NCI-H2107 (cell line): ENCODE results near the gene GLUL.
"Not testable (repeated sequence)": the region's sequence is repeated elsewhere in the genome, so short reads cannot be mapped to it uniquely, and the experiment has no call there.

Experiments used
- DNase-seq: peaks from one replicate; lab custom pipeline; 2025; lab: John Stamatoyannopoulos, UW

GLUL gene

DNA sequence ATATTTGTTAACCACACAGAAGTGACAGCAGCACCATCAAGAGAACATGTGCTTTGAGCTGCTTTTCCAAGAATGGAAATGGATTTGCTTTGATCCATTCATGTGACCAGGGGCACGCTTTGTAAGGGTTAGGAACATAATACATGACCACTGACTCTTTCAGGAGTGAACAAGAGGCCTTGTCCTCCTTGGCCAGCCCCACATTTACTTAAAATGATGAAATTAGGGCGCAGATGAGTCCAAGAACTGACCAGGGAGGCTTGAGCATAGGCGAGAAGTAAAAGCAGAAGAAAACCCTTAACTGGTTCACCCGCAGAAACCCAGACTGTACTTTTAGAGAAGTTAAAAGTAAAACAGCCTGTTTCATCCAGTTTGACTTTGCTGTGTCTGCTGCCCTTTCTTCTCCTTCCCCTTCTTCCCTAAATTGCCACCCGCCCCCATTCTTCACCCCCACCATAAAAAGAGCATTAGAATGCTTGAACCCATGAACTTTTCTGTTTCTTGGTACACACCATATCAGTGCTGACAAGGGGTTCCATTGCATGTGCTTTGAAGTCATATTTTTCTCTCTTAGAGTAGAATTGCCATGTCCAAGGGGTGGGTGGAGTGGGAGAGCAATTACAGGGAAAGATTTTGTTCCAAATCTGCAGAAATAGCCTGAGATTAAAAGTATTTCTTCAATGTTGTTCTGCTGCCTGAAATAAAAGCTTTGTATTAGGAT lies 2.6 kb upstream of the GLUL start:
- DNase-seq: no peak

DNA sequence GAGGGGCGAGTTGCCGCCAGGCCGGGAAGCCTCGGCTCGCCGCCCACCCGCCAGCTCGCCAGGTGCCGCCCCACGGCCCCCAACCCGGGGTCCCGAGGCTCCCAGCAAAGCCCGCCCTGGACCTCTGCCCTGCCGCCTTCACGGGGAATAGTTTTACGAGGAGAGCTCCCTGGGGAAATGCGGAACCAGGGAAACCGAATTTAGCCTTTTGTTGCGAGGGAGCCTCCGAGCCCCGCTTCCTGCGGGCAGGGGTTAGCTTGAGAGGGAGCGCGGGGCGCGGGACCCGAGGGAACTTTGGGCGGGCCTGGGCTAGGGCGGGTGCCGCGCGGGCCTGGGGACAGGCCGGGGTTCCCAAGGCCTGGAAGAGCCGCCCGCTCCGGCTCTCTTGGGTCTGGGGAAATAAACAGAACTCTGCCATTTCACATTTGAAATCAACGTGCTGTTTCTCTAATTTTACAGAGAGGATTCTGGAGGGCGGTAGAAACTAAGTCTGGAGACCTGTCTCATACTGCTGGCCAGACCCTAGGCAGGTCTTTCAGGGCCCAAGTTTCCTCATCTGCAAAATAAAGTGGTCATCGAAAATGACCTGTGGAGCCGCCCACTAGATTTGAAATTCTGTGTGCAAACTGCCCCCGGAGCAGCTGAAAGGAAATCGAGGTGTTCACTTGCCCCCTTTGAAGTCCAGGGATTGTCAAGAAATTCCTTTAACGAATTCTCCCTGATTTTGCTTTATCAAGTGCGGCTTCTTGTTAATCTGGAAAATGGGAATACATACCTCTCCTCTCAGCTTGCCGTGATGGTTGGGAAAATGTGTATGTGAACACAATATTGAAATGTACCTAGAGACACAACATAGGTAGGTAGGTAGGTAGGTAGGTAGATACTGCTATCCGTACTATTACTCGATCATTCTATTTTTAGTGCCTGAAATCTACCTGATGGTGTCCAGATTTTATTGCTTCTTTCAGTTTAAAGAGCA lies 749 bp upstream of the GLUL start:
- DNase-seq: peak; percentile 70

DNA sequence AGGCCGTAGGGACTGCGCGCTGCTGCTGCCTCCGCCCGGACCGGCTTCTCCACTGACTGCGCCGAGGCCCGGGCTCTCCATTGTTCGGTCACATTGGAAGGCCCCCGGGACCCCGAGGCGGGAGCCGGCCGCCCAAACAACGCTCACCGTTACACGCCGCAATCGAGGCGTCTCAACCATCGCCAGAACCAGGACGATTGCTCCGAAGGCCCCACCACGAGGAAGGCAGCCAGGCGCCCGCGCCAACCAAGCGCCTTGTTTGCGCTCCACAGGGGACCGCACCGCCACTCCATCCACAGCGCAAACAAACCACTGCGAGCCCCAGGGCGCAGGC lies 595 bp downstream of the GLUL start:
- peak; percentile 40 for DNase-seq

DNA sequence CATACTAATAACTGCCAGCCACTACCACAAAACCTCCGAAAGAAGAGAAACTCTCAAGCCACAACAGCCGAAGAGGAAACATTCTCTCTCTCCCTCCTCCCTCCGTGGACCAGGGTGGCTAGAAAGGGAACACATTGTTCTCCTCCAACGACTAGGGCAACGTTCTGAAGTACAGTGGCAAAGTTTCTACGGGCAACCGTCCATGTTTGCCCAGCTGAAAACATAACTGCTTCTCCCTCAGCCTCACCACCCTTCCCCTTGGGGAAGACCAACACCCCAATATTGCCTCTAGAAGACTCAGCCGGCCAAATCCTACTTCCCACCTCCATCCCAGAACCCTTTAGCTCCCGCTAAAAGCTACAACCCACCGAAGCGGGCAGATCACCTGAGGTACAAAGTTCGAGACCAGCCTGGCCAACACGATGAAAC lies 2.0 kb downstream of the GLUL start:
- no peak for DNase-seq

DNA sequence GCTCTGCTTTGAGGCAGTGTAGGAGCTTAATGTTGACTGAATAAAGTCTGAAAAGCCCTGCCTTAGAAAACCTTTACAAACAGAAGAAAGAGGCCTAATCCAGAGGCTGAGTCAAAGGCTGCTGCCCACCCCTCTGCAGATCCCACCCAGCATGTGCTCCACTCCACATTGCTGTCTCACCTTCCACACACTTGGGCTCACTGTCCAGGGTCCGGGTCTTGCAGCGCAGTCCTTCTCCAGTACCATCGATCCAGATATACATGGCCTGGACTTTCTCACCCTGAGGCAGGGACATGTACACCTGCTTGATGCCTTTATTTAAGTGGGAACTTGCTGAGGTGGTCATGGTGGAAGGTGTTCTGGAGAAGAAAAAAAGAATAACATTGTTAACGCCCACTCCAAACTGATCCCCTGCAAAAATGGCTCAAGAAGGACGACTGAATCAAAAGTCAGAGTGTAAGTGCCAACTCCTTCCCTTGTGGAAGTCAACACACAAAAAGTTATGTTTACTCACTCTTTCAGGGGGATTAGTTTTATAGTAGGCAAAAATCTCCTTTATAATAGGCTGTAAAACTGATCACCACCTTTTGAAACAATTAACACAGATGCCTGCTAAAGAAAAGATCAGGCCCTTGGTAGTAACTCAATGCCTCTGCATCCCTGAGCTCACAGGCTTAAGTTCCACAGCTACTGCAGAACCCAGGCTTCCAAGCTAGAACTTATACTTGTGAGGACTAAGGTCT lies 3.0 kb downstream of the GLUL start:
- no peak for DNase-seq

DNA sequence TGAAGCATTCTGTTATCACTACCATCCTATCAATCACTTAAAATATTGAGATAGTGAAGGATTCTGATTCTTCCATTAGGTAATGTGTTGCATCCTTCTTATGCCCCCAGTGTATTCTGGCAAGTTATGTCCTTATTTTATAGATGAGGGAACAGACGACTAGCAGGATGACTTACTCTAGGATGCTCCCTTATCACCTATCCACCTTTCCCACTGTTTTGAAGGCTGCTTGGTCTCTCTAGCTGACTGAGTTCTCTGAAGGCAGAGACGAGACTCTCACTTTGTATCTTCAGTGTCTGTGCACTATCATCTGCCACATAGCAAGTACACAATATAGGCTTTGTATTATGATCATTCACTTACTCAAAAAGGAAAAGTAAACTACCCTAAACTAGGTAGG lies 4.0 kb downstream of the GLUL start:
- DNase-seq: no peak

DNA sequence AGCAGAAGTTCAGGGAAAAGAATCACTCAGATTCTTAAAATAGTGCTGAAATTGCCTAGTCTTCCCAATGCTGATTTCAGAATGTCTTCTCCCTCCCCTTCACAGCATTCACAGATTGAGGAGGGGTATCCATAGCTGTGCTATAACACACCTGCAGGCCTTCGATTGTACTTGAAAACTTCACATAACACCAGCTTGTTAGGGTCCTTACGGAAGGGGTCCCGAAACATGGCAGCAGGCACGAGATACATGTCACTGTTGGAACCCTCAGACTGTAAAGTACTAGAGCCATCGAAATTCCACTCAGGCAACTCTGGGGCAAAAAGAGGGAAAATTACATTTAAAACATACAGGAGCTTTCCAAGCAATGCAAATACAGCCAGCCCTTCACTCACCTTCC lies 4.6 kb downstream of the GLUL start:
- no peak for DNase-seq

DNA sequence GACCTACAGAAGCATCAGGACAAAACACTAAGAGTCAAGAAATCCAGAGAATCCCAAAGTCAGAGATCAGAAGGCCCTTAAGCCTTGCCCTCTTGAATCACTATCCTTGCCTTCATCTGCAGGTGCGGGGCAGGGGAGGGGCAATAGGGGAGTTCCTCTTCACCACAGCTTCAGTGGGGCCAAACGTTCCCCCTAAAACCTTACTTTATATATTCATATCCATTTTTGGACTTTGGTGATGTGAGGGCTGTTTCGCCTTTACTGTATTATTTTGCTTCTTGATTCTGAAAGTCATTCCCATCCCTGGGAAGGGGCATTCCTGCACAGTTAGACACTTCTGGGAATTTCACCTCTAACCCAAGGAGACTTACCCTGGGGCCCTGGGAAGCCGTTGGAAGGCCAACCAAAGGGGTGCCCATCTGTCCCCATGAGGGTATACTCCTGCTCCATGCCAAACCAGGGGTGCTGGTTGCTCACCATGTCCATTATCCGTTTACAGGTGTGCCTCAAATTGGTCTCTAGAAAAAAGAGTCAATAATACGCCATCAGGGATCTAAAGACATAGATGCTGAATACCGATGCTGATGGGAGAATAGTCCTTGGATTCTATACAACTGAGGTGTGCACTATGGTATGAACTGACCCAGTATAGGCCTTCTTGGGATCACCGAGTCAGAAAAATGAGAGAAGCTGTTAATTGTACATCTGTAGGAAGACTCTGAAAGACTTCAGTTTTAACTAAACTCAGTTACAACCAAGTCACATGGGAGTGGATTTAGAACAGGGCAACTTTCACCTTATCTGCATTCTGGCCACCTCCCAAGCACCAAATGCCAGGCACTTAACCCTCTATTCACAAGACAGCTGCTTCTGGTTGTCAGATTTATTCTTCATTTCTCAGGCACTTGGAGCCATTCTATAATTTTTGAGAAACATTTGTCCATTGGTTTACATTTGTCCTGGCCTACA lies 5.4 kb downstream of the GLUL start:
- DNase-seq: no peak

DNA sequence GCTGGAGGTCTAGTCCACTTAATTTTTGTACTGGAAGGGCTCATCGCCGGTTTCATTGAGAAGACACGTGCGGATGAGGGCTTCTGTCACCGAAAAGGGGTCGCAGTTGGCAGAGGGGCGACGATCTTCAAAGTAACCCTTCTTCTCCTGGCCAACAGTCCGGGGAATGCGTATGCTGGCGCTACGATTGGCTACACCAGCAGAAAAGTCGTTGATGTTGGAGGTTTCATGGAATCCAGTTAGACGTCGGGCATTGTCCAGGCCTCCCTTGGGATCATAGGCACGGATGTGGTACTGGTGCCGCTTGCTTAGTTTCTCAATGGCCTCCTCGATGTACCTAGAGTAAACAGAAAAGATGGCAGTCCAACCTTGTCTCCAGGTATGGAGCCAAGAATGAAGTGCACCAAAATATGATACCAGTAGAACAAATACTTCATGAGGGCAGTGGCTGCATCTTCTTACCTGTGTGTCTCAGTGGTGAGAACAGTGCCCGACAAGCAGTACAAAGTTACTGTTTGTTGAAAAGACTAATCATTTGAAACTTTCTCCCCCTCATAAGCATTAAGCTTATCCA lies 7.1 kb downstream of the GLUL start:
- DNase-seq: no peak

DNA sequence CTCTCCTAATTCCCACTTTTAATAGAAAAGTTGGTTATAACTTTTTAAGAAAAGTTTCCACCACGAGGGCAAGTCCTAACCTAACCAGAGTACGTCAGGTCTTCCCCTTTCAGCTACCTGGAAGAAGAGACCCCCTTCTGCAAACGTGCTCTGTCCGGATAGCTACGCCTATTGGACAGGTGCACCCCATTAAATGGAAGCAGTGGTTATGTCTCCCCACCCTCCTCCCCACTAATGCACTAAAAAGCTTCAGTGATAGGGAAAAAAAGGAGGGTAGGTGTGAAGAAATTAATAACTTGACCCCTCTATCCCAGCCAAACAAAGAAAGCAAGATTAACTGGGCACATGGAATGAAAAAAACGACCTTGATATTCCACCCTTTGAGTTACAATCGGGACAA lies 7.7 kb downstream of the GLUL start:
- no peak for DNase-seq

DNA sequence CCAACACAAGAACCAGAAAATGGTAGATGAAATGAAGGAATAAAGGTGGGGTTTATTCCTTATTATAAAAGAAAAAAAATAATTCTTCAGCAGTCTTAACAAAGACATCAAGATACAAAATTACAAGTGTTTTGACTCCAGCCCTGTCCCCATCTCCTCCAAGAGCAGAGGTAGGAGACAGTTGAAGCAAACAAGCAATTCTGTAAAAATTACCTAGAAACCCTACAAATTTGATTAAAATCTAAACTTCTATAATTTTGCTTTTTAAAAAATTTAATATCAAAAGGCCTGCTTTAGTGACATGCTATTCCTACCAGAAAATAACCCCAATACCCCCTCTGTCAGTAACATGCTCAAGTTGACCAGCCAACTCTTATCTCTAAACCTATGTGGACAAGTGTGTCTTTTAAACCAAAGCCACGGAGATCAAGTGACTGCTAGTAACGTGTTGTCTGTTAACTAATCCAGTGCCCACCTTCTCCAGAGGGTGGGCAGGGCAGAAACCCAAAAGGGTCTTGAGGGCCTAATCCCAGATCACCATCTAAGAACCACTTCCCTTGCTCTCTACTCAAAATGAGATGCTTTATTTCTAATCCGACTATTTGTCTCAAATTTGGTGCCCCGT lies 8.4 kb downstream of the GLUL start:
- DNase-seq: no peak

DNA sequence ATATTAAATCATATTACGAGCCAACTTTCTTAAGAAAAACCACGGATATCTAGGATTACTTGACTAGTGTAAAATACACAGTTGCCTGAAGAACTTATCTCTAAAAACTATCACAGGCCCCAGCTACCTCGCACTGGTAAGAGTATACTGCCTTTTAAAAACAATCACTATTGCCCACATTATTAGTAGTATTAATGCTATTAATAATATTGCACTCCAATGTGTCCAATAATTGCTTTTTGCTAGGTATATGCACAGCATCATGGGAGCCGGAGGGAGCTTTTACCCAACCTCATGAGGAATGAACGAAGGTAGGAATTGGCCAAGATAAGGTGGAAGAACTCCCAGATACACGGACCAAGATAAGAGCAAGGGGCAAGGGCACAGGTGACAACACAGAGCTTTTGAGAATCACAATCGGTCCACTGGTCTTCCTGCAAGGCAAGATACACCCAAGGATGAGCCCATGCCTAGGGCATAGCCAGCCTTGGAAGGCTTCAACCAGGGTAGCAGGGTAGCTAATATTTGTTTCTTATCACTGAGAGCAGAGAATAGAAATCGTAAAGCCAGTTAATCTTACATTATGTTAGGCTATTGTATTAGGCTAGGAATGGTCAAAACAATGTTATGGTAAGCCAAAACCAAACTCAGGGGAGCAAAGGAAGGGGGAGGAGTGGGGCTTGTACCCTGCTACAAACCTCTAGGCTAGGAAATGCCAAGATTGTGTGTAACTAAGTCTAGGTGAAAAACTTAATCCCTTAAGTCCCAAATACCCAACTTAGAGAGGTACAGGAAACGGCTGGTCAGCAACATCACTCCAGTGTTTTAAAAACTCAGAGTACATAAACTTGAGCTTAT lies 9.4 kb downstream of the GLUL start:
- no peak for DNase-seq

DNA sequence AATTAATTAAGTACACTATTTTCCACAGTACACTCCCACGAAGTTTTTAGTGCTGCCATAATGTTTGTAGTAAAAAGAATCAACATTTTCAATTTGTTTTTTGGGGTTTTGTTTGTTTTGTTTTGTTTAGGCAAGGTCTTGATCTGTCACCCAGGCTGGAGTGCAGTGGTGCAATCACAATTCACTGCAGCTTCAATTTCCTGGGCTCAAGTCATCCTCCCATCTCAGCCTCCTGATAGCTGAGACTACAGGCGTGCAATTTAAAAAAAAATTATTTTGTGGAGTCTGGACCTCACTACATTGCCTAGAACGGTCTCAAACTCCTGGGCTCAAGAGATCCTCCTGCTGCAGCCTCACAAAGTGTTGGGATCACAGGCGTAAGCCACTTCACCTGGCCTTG lies 11.4 kb downstream of the GLUL start:
- no peak for DNase-seq

DNA sequence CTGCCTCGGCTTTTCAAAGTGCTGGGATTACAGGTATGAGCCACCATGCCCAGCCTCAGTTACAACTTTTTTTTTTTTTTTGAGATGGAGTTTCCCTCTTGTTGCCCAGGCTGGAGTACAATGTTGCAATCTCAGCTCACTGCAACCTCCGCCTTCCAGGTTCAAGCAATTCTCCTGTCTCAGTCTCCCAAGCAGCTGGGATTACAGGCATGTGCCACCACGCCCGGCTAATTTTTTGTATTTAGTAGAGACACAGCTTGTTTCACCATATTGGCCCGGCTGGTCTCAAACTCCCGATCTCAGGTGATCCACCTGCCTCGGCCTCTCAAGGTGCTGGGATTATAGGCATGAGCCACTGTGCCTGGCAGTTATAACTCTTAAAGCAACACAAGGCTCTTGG lies 11.8 kb downstream of the GLUL start:
- DNase-seq: not testable (repeated sequence)

DNA sequence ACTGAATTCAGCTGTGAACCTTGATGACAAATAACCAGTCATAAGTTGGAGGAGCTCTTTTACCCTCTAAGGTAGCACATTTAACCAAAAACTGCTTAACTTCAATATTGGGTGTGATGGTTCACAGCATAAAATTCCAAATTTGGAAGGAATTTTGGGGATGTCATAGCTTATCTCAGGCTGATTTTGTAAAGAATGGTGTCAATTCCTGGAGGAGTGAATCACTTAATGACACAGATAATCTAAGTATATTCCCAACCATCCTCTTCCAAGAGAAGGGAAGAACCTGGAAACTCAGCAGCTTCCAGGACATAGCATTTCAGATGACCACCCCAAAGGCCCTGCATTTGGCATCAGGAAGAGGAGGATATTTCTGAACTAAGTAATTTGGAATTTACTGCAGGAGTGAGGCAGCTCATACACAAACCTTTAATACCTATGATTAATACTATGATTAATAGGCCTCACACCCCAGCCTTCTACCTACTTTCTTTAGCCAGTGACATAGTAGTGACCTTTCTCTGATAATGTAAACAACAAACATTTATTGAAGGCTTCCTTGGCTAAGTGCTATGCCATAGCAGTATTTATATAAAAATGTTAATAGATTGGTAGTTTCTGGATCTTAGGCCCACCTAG lies 14.5 kb downstream of the GLUL start:
- DNase-seq: no peak

DNA sequence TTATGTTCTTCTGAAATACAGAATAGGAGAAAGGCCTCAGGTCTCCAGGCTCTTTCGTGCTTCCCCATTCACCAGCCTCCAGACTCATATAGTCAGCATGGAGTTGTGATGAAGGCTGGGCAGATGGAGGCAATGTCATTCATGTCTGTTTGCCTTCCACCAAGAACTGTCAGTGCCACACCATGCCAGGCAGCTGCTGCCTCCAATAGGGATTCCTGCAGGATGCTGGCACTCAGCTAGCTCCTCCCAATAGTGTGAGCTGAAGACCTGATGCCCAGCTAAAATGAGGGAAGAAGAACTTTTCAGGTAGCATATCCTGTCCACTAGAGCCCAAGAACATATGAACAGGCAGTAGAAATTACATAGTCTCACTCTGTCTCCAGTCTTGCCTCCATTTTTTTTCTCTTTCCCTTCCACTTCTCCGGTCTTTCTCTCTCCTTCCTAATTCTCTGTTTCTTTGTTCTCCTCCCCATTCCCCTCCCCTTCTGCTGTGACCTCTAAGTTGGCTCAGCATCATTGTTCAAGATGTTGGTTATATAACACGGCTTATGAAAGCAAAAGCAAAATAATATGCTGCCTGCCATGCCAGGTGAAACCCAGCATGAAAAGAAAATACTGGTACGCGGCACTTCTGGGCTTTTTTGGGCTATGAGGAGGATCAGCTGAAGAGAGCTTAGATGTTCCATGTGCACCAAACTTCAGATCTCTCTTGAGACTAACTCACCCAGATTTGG lies 17.3 kb downstream of the GLUL start:
- no peak for DNase-seq

DNA sequence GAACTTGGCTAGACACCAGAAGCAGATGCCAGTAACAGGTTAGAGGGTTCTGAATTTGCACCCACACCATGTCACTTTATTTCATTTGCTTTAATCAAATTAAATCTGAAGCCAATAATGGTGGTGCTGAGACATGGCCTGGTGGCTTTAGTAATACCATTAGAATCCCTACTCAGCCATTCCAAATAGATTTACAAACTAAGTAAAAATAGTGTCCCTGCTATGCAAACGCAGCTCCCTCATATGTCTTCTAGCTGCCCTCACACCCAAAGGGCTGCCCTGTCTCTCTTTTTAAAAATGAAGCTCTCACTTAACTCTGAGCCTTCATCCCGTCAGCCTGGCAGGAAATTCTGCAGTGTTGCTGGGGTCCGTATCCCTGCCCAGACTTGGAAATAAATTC lies 21.1 kb downstream of the GLUL start:
- DNase-seq: no peak

DNA sequence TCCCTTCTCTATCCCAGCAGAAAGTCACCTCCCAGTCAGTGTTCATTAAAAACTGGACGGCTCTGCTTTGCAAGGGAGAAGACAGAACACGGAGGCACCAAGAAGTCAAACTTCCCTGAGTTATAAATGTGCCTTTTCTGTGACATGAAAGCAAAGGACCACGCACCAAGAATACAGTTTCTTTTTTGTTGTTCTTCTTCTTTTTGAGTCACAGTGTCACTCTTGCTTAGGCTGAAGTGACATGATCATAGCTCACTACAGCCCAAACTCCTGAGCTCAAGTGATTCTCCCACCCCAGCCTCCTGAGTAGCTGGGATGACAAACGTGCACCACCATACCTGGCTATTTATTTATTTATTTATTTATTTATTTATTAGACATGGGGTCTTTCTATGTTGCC lies 22.7 kb downstream of the GLUL start:
- no peak for DNase-seq

DNA sequence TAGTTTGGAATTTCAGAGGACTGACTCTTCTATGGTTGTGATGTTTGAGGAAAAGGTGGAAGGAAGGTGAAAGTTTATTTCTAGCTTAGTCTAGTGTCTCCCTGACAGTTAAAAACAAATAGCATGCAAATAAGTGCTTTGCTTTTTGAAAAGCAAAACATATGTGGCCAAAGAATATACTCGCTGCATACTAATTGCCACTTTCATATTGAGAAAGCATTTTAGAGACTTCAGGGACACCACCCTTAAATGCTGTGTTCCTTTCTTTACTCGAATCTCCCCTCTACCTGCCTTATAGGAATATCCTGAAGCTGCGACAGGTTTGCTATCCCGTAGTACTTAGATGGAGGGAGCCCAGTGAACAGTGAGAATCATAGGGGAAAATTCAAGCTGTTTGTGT lies 23.2 kb downstream of the GLUL start:
- DNase-seq: no peak
